Head of caudate nucleus (tissue), 42 donors: ENCODE results near the gene CPNE2.

ENCODE experiments used
- DNase-seq, 42 donors: peaks; one replicate each; pipeline versions ENCODE4 v3.0.0 to v3.0.0-alpha.2; 2020 to 2021; ENCODE audit warnings: mixed read lengths in 7 of 42
- intact Hi-C: fragments of 100-400 bp; cut with DNase I; formaldehyde crosslinking; loops from one replicate; pipeline ENCODE4 v1.15.0; 2022

CPNE2 gene

DNA sequence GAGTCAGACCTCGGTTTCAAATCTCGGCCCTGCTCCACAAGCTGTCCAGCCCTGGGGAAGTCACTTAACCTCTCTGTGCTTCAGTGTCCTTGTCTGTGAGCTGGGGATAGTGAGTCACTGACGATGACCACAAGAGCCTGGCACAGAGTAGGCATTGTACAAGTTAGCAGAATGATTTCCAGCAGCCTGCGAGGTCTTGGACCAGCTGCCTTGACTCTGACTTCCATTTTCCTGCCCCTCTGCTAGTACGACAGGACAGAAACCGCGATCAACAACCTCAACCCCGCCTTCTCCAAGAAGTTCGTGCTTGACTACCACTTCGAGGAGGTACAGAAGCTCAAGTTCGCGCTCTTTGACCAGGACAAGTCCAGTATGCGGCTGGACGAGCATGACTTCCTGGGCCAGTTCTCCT lies 20.7 kb downstream of the CPNE2 start:
- intact Hi-C loops = no loop called here
- peak in 12 of 42 donors; percentile 25 to 72 (median 63) for DNase-seq

DNA sequence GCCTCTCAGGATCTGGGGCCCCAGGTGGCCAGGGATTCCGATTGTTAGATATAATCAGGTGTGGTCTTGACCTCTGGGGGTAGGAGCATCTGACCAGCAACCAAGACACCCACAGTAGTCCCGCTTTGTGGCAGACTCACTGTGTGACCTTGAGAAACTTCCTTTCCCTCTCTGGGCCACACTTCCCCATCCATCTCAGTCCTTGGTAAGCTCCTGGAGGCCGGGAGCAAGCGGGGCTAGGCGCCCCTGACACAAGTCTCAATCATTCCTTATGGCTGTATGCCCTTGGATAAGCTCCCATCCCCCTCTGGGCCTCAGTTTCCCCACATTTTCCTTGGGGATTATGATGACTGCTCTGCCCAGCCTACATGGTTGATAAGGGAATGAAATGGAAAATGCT lies 21.3 kb downstream of the CPNE2 start:
- intact Hi-C loops = no loop called here
- no peak for DNase-seq

DNA sequence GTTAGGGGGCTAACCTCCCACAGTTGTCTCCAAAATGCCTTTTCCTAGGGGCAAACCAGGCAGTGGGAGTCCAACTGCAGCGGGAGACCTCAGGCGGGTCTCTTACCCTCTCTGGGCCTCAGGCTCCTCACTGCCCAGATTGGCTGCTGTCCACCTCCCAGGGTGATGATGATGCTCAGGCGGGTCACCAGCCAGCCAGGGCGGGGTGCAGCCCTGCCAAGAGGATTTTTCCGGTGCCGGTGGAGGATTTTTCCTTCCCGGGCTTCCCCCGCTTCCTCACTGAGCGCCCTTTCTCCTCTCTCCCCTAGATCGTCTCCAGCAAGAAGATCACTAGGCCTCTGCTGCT lies 22.8 kb downstream of the CPNE2 start:
- peak in 1 of 42 donors; percentile 82 for DNase-seq
- intact Hi-C loops = no loop called here

DNA sequence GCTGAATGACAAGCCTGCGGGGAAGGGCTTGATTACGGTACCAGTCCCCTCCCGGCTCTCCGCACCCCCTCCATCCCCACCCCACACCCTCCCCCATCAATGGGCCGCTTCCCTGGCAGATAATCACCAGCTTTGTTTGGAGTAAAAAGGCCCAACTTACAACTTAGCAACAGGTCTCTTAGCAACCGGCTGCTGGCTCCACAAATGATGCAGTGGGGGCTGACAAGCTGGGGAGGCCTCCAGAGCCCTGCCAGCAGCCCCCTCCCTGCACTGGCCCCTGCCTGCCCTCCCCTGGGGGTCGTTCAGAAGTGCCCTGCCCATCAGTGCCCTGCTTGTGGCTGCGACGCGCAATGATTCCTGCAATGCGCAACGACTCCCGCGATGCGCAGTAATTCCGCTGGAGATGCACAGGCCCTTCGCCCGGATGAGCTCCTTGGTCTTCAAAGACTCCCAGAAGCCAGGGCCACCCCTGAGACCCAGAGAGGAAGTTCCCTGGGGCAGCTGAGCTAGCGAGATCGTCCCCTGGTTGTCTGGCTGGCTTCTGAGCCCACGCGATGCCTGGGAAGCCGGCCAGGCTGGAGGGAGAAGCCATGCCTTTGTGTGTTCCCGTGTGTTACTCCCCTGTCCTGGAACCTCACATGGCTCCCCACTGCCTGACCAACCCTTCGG lies 23.3 kb downstream of the CPNE2 start:
- peak; percentile 74 to 95 (median 88) for DNase-seq
- intact Hi-C loops = no loop called here

DNA sequence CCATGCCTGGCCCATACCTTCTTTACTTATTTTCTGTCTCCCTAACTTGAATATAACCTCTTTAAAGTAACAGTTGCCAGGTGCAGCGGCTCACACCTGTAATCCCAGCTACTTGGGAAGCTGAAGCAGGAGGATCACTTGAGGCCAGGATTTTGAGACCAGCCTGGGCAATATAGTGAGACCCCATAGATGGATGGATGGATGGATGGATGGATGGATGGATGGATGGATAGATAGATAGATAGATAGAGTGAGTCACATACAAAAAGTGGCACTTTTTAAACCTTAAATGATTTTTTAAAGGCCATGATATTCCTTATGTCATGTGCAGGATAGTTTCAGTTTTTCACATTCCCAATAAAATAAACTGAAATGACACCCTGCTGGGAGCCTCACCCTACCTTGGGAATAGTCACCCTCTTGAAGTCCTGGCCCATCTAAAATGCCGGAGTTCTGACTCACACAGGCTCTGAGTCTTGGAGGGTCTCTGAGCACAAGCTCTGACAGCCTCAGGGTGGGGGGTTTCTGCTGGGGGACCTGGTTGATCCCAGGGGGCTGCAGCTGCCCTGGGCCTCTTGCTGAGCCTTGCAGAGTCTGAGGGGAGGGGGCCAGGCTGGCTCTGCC lies 26.2 kb downstream of the CPNE2 start:
- intact Hi-C loops = no loop called here
- DNase-seq = no peak

DNA sequence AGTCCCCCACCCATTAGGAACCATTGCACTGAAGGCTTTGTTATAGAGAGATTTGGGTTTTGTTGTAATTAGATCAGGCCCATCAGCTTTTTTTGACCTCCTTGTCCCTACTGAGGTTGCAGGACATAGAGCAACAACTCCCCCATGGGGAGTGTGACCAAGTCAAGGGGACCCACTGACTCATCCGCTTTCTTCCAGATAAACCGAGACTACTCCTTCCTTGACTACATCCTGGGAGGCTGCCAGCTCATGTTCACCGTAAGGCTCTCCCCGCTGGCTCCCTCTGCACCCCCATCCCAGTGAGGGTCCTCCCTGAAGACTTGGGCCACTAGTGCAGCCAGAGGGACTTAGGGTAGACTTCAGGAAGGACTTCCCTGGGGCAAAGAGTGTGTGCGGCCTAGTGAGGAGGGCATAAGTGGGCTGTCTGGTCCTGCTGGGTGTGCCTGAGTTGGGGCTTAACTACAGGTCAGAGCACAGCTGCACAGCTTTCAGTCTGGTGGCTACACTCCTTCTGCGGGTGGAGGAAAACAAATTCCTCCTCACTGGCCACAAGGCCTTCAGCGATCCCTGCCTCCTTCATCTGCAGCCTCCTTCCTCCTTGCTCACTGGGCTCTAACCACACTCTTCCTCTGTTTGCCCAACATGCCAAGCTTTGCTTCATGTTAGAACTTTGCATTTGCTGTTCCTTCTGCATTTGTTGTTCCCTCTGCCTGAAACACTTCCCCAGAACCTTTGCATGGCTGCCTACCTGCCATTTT lies 31.0 kb downstream of the CPNE2 start:
- no peak for DNase-seq
- intact Hi-C loops = no loop called here

DNA sequence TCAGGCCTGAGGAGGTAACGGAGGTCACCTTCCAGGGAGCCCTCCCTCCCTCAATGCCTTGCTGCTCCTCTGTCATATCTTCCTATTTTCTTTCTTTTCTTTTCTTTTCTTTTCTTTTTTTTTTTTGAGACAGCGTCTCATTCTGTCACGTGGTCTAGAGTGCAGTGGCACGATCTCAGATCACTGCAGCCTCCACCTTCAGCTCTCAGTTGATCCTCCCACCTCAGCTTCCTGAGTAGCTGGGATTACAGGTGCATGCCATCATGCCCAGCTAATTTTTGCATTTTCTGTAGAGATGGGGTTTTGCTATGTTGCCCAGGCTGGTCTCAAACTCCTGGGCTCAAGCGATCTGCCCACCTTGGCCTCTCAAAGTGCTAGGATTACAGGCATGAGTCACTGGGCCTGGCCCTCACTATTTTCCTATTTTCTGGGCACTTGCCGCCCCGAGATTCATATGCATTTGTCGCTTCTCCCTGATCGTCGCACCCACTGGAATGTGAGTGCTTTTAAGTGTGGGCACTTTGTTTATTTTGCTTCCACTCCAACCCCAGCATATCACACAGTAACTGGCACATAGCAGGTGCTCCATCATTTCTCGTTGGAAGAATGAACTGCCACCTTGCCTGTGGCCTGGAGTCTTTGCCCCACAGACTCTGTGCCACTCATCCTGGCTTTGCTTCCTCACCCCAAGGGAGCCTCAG lies 31.7 kb downstream of the CPNE2 start:
- intact Hi-C loops = no loop called here
- DNase-seq = peak in 5 of 42 donors; percentile 28 to 61 (median 45)

DNA sequence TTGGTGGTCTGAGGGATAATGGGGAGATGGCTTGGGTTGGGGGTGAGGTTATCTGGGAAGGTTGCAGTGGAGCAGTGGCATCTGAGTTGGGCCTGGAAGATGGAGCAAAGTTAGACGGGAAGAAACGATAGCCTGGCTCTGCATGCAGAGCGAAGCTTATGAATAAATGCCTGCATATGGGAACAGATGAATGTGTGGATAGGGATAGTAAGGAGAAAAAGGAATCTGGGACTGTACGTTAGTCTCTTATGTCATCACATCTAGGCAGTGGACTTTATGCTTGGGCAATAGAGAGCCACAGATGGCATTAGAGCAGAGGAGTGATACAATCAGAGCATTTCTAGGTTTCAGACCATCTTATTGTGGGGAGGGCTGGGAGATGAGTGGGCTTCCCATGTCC lies 33.0 kb downstream of the CPNE2 start:
- DNase-seq = no peak
- intact Hi-C loops = no loop called here

DNA sequence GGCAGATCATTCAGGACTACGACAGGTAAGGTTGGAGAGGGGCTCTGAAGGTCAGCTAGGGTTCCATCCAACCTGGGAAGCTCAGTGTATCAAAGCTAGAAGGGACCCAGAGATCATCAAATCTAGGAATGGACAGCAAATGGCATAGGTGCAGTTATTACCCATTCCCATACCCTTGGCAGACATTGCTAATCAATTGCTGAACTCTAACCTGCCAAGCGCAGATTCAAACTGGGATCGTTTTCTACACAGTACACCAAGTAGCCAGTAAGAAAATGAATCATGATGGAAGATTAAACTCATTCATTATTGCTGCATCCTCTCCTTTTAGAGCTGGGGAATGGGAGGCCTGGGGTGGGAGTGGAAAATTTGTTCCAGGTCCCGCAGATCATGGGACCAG lies 33.6 kb downstream of the CPNE2 start:
- intact Hi-C loops = no loop called here
- DNase-seq = no peak

DNA sequence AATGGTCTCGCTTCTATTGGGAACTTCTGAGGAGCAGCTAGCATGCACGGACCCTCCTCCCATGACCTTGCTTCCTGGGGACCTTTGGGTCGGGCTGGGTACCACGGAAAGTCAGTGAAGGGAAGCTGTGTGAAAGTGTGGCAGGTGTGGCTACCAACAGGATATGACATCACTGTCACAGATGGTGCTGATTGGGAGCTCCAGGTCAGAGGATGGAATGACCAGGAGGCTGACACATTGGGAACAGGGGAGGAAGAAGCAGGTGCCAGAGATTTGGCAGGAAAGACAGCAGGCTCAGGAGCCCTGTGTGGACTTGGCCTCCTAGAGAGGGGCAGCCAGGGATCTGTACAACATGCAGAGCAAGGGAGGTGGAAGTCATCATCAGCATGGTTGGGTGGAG lies 34.0 kb downstream of the CPNE2 start:
- no peak for DNase-seq
- intact Hi-C loops = no loop called here

DNA sequence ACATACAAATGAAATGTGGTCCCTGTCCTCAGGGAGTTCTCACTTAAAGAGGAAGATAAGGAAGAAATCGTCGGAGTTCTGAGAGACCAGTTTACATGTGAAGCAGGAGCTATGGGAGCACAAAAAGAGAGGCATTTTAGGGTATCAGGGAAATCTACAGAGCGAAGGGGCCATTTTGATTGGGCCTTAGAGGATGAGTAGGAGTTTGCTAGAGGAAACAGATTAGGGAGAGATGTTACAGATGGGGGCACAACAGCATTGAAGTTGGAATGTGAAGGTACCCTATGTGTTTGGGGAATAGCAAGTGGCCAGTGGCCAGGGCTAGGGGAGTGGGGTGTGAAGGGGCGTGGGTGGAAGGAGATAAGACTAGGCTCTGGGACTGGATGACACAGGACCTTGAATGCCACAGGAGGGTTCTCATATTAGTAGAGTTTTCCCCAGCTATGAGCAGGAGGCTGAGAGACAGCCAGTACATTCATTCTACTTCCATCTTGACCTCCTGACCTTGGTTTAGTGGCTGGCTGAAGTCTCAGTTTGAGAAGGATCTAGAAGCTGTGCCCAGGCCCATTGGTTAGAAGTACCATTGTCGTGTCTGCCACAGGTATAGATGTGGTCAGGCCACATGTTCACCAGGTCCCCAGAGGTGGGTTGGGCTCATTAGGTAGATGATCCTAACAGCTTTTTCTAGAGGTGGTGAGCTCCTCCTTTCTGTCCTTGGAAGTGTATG lies 34.8 kb downstream of the CPNE2 start:
- no peak for DNase-seq
- intact Hi-C loops = no loop called here

DNA sequence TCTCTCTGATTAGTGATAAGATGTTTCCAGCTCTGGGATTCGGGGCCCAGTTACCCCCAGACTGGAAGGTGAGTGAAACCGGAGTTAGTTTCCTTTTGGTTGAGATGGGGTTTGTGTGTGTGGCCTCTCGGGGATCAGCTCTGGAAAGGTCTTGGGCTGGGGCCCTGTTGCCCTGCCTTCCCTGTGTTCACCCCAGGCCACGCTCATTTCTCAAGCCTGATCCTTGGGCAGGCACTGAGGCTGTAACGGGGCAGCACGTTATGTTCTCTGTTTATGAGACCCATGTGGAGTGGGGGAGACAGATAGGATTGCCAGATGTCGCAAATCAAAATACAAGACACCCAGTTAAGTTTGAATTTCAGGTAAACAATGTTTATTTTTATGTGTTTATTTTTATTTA lies 35.5 kb downstream of the CPNE2 start:
- no peak for DNase-seq
- intact Hi-C loops = no loop called here

DNA sequence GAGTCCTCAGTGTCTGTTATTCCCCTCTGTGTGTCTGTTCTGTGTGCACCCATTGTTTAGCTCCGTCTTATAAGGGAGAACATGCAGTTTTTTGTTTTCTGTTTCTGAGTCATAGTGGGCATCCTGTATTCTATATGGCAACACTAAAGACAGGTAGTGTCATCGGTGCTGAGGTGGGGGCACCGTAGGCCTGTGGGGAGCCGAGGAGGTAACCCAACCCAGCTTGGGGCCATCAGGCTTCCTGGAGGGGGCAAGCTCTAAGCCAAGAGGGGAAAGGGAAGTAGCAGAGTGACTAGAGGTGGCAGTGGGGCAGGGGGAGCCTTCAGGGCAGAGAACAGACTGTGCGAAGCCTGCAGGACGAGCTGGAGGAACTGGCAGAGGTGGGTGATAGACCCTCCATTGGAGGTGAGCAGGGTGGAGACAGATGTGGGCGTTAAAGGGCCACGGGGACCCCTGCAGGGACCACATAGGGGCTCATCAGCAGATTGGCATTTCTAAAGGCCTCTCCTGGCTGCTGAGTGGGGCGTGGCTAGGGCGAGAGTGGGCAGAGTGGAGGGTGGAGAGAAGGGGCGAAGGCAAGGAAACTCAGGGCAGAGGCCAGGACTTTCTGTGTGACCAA lies 36.5 kb downstream of the CPNE2 start:
- intact Hi-C loops = no loop called here
- DNase-seq = no peak

DNA sequence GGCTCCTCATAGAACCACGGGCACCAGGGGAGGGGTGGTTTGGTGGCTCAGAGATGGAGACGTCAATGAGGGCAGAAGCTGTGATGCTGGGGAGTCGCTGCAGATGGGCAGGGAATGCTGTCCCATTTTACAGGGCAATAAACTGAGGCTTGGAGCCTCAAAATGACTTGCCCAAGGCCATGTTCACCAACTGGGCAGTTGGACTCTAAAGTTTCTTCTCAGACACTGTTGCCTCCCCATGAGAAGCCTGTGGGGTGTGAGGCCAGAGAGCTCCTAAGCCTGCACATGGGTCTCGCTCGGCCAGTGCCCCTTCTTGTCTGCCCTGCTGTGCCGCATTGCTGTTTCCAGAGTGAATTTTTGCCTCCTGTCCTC lies 38.6 kb downstream of the CPNE2 start:
- intact Hi-C loops = no loop called here
- no peak for DNase-seq

DNA sequence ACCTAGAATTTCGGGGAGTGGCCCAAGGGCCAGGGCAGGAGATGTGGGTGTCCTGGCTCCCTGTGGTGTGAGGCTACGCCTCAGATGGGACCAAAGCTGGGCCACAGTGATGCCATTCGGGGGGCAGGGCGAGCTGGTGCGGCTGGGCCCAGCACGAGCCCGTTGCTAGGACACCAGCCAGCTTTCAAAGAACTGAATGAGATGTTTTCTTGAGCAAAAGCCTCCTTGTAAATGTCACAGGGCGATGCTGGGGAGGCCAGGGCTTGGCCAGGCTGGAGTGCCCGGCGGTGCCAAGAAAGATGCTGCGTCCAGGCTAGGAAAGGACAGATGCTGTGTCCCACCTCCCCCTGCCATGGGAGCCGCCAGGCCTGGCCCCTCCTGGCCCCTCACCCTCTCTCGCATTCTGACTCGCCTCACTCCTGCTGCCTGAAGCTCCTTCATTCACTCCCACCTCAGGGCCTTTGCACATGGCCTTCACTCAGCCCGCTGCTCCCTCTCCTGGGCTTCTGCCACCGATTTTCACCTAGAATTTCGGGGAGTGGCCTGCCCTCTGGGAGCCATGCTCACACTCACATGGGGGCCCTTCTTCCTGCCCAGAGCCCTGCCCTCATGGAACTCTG lies 39.1 kb downstream of the CPNE2 start:
- intact Hi-C loops = no loop called here
- peak; percentile 66 to 94 (median 86) for DNase-seq

DNA sequence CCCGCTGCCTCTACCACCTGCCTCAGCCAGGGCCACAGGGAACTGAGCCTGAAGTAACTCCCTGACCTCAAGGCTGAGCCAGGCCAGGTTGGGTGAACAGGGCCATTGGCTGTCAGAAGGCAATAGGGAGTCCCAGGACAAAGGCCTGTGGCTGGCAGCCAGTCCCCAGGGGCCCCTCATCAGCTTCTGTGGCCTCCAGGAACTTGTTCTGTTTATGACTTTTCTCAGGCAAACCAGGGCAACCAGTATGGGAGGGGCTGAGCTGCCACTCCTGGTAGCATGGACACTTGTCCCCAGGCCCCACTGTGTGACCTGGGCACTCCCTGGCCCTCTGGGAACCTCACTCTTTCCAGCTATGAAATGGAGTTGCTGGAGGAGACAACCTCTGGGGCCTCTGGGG lies 40.1 kb downstream of the CPNE2 start:
- intact Hi-C loops = no loop called here
- DNase-seq = no peak

DNA sequence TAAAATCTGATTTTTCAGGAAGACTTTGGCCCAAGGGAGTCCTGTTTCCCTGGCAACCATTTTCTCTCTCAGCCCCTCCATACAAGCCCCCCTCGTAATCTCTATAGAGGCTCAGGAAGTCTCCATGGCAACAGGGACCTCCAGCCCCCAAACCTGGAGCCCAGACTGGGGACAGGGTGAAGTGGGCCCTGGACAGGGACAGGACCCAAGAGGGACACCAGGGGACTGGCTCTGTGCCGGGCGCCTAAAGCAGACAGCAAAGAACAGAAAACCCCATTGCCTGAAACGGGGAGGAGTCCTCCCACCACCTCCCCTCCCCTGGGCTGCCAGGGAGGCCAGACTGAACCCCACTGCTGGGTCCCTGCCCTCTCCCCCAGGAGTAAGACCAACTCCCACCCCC lies 40.6 kb downstream of the CPNE2 start:
- no peak for DNase-seq

DNA sequence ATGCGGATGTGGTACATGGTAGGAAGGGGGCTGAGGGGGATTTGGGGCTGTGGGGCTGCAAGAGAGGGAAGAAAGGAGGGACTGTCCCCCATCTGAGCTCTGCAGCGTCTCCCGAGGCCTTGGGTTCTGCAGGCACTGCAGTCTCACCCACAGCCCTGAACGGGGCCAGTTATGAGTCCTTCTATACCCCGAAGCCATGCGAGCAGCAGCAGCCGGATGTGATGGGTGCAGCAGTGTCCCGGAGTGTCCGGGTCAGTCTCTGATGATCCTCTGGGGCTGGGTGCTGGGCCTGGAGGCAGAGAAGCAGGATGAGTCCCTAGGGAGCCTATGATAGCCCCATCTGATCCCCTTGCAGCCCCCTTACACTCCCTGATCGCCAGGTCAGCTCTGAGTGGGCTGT lies 41.5 kb downstream of the CPNE2 start:
- intact Hi-C loops = no loop called here
- no peak for DNase-seq

More for the DNA sequence above, 40.6 kb downstream of the CPNE2 start:
- intact Hi-C loops = no loop called here

DNA sequence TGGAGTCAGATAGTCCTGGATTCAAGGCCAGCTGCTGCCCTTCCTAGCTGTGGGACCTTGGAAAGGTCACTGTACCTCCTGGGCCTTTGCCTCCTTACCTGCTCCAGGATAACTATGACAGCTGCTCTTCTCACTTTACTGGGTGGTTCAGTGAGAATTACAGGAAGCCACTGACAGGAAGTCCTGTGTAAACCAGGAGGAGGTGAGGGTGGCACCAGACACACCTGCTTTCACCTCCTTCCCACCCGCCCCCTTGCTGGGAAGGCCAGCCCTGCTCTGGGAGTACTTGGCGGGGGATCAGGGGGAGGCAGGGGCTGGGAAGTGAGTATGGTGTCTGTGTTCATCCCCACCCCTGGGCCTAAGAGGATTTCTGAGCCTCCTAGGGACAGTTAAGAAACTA lies 42.6 kb downstream of the CPNE2 start:
- intact Hi-C loops = no loop called here
- DNase-seq = no peak
